ENCODE results near the gene MMP15.

The MMP15 gene

GRCh38 chr16:58011652-58012051 lies 13.9 kb upstream of the MMP15 start:
- DNase-seq (ENCODE audit: low spot score), result no peak
- no peak for TF ChIP-seq CTCF (IDR thresholded peaks at IDR 0.05; ENCODE audit: extremely low read depth, missing control alignments)

- no peak for TF ChIP-seq CTCF (IDR thresholded peaks at IDR 0.05; ENCODE audit: extremely low read depth, missing control alignments)
- no peak for DNase-seq (ENCODE audit: low spot score)
Observed at GRCh38 chr16:58012481-58012880, 13.1 kb upstream of the MMP15 start.

GRCh38 chr16:58013201-58013956 lies 12.2 kb upstream of the MMP15 start:
- TF ChIP-seq CTCF (IDR thresholded peaks at IDR 0.05; ENCODE audit: extremely low read depth, missing control alignments), result no peak
- DNase-seq (ENCODE audit: low spot score), result no peak

GRCh38 chr16:58016840-58017446 lies 8.6 kb upstream of the MMP15 start:
- no peak for TF ChIP-seq CTCF (IDR thresholded peaks at IDR 0.05; ENCODE audit: extremely low read depth, missing control alignments)
- DNase-seq (ENCODE audit: low spot score), result no peak

- TF ChIP-seq CTCF (IDR thresholded peaks at IDR 0.05; ENCODE audit: extremely low read depth, missing control alignments), result peak; percentile 1
- DNase-seq (ENCODE audit: low spot score), result no peak
Observed at GRCh38 chr16:58018803-58019202, 6.8 kb upstream of the MMP15 start.

GRCh38 chr16:58019866-58020538 lies 5.6 kb upstream of the MMP15 start:
- no peak for DNase-seq (ENCODE audit: low spot score)
- TF ChIP-seq CTCF (IDR thresholded peaks at IDR 0.05; ENCODE audit: extremely low read depth, missing control alignments), result no peak
